Measurements from ENCODE around the gene TCF12.
A peak's percentile ranks its signal among the peaks of the same experiment; 100 is the strongest.

TCF12 gene

DNA sequence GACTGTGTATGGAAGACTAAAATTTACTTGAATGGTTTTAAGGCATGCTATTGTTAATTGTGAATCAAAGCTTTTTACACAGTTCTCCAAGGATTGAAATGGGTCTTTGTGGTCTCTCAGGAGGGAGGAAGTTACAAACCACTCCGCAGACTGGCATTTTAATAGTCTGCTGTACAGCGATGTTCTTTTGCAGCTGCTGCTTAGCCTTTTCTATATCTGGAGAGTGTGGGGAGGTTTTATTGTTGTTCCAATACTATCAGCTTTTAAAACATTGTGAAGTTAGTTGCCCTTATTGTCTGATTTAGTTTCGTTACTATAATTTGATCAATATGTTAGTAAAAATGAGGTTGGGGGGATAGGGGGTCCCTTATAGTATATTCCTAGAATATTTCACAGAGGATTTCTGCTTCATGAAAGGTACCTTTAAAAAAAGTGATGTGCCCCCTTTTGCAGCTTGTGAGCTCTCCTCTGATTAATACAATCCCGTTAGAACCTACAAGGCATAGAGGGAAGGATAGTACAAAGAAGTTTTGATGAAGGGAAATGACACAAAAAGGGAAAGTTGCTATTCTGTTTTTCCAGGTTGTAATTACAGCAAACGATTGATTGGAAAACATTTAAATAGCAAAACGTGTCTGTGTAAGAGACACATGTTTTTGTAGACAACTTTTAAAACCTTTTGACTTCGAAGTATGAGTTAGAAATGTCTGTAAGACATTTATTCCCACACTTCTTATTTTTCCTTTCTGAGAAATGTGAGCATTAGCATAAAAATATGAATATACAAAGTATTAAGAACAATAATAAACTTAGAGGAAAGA lies 299.5 kb downstream of the TCF12 start:
- H3K4me3 ChIP-seq (ENCODE audit: low read length), result peak overlapping the region; percentile 32
- DNase-seq (ENCODE audit: low read depth), result peak; percentile 52
- TF ChIP-seq, protein P1, sequence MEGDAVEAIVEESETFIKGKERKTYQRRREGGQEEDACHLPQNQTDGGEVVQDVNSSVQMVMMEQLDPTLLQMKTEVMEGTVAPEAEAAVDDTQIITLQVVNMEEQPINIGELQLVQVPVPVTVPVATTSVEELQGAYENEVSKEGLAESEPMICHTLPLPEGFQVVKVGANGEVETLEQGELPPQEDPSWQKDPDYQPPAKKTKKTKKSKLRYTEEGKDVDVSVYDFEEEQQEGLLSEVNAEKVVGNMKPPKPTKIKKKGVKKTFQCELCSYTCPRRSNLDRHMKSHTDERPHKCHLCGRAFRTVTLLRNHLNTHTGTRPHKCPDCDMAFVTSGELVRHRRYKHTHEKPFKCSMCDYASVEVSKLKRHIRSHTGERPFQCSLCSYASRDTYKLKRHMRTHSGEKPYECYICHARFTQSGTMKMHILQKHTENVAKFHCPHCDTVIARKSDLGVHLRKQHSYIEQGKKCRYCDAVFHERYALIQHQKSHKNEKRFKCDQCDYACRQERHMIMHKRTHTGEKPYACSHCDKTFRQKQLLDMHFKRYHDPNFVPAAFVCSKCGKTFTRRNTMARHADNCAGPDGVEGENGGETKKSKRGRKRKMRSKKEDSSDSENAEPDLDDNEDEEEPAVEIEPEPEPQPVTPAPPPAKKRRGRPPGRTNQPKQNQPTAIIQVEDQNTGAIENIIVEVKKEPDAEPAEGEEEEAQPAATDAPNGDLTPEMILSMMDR (conservative IDR thresholded peaks at IDR 0.05; ENCODE audit: low read length), result no peak

GRCh38 chr15:57218826-57219576 lies 300.6 kb downstream of the TCF12 start:
- DNase-seq (ENCODE audit: low read depth), result peak; percentile 98
- H3K4me3 ChIP-seq (ENCODE audit: low read length), result peak overlapping the region; percentile 78
- TF ChIP-seq, protein P1 (conservative IDR thresholded peaks at IDR 0.05; ENCODE audit: low read length), result no peak

- DNase-seq (ENCODE audit: low read depth), result peak; percentile 94
- TF ChIP-seq, protein P1 (conservative IDR thresholded peaks at IDR 0.05; ENCODE audit: low read length), result no peak
- peak overlapping the region; percentile 78 for H3K4me3 ChIP-seq (ENCODE audit: low read length)
These were observed 301.8 kb downstream of the TCF12 start for GRCh38 chr15:57220205-57220604.

DNA sequence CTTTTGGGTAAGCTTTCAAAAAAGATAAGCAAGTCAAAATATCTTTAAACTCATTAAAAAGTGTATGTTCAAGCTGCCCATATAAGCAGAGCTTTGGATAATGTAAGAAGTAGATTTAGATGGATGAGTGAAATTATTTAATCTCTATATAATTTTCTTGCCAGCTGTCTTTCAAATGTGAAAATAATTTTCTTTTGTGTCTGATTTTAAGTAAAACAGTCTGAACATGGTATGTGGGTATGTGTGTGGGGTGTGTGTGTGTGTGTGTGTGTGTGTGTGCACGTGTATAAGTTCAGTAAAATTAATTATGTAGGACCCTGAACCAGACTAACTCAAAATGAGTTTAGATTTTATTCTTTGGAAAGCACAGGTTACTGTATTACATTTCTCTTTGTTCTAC lies 302.7 kb downstream of the TCF12 start:
- H3K4me3 ChIP-seq (ENCODE audit: low read length), result peak overlapping the region; percentile 78
- no peak for DNase-seq (ENCODE audit: low read depth)
- TF ChIP-seq, protein P1 (conservative IDR thresholded peaks at IDR 0.05; ENCODE audit: low read length), result no peak

- TF ChIP-seq, protein P1 (conservative IDR thresholded peaks at IDR 0.05; ENCODE audit: low read length), result no peak
- no peak for DNase-seq (ENCODE audit: low read depth)
- no peak overlapping the region for H3K4me3 ChIP-seq (ENCODE audit: low read length)
These were observed 304.9 kb downstream of the TCF12 start for GRCh38 chr15:57223345-57223744.

DNA sequence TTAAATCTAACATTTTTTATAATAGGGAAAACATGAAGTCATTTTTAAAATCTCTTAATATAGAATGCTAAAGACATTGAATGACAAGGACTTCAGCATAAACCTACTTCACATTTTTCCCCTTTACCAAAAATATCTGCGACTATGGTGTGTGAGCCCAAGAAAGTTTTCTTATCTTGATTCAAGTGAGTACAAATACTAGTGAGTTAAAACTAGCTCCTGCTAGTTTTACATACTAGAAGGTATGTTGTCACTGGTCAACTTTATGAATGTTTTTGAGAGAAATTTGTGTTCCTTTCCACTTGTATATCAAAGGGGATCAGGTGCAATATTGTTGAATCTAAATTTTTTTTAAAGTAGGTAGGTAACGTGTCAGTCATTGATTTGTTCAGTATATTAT lies 305.4 kb downstream of the TCF12 start:
- DNase-seq (ENCODE audit: low read depth), result no peak
- no peak overlapping the region for H3K4me3 ChIP-seq (ENCODE audit: low read length)
- TF ChIP-seq, protein P1 (conservative IDR thresholded peaks at IDR 0.05; ENCODE audit: low read length), result no peak
